GM19238 (cell line): ENCODE results near the gene NUMB.

ENCODE experiments used
- DNase-seq: peaks from one replicate; pipeline ENCODE4 v3.0.0; 2011; ENCODE audit warnings: low spot score; ENCODE audit not compliant: insufficient read length

NUMB gene

GRCh38 chr14:73465823-73466532, 7.6 kb upstream of the NUMB start:
- no peak for DNase-seq

- DNase-seq: no peak
Measured at GRCh38 chr14:73463411-73463810, 5.1 kb upstream of the NUMB start.

DNA sequence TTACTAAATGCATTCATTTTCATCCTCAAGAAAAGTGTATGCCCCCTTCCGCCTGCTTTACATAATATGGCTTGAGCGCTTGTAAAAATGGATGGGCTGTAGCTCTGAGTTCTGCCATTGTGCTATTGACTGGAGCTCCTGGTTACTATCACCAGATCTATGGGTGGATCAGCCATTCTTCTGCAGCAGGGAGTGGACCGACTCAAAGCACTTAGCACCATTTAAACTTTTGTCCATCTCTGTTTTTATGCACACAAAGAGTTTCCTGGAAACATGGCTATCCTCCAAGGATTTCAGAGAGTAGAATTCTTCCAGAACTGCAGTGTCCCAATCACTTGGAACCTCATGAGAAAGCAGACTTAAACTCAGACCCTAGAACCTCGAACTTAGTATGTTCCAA, 4.5 kb upstream of the NUMB start:
- no peak for DNase-seq

DNA sequence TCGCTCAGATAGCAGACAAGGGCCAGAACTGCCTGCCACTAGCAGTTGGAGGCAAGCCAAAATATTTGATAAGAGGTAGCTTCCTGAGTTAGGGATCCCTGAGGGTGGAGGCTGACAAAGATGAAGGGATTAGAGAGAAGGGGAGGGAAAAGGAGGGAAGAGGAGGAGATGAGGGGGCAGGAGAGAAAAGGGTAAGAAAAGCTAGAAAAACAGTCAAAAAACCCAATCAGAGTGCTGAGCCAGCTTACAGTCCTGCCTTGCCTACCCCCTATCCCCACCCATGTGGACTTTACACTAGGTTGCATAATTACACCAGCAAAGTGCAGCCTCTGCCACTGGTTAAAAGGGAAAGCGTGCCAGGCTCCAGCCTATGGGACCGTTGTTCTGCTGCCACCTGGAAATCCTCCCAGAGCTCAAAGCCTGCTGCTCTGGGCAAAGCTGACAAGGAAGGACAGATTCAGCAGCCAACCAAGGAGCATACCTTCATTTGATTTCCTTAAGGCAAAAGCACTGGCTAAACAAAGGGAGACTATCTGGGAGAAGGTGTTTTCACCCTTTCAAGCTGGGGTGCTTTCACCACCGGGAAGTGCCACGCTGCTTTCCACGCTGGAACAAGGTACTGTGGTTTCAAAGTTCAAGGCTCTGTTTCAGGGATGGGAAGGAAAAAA, 3.8 kb upstream of the NUMB start:
- DNase-seq: no peak

- DNase-seq: no peak
Measured at GRCh38 chr14:73461478-73462047, 3.2 kb upstream of the NUMB start.

DNA sequence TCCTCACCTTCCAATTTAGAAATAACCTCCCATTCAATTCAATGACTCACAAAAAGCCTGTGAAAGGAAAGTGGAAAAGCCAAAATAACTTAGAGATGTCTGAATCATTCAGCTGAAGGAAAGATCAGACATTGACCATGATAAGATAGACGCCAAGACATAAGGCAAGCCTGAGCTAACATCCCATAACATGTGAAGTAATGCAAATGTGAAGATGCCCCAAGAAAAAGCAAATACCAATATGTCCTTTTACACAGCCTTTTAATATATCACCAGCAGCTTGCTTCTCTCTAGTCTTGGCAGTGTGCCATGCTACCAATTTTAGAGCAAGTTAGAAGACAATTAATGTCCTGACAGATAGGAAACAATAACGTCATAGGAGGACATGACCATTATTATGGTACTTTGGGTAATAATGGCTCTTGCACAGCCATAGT, 2.4 kb upstream of the NUMB start:
- DNase-seq: no peak

DNA sequence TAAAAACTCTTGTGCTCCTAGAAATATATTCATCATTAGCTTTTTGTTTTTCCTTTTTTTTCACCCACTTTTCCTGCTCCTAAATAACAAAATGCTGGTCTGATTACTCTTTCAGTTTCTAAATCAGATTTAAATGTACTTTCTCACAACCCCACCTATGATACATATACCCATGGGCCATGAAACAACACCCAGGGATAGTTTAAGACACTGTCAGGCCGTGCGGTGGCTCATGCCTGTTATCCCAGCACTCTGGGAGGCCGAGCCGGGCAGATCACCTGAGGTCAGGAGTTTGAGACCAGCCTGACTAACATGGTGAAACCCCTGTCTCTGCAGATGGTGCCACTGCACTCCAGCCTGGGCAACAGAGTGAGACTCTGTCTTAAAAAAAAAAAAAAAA, 1.6 kb upstream of the NUMB start:
- DNase-seq: no peak

- DNase-seq: no peak
Measured at GRCh38 chr14:73457924-73458182, 493 bp downstream of the NUMB start.

DNA sequence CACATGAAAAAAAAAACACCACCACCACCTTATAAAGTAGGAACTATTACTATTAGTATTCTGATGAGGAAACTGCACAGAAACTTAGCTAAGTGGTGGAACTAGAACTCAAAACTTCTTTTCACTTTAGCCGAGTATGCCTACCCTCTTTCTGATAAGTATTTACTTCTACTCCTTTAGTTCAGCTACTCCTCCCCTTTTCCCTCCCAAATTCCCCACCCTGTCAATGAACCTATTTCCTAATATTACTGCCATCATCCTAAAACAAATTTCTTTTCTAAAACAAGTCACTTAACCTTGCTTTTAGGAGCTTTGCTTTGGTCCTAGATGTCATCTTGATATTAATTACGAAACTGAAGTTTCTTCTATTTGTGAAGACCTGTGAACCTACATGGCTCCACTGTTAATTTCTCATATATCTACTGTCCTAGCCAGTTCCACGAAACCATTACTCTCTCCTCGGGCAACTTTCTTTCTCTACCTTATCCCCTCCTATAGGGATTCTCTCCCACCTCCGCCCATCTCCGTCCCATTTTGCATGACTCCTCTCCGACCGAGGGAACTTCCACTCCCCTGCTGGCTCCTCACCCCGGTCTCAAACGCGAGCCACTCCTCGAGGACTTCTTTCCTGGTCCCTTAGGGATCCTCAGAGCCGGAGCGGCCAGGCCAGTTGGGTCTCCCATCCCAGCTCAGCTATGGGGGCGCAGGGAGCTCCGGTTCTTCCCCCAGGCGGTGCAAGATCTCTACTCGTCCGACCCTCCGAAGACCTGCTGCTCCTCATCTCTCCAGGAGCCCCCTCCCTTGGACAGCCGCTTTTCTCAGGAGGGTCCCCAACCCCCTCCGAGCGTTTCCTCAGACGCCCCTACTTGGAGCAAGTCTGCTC, 1.1 kb downstream of the NUMB start:
- no peak for DNase-seq

DNA sequence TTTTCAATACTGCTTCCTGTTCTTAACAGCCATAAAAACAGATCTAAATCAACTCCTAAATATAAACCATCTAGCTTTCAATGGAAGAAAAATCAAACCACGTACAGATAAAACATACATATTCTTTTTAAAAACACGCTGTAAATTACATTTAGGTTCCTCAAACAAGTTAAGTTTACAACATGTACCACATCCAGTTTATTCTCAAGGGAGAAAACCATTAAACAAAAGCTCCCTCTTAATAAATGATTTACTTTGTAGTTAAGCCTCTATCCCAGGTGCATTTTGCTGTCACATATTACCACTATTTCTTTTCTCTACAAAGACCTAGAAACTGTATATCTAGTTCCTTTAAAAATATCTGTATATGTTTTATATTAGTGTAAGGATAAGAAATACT, 3.1 kb downstream of the NUMB start:
- no peak for DNase-seq

DNA sequence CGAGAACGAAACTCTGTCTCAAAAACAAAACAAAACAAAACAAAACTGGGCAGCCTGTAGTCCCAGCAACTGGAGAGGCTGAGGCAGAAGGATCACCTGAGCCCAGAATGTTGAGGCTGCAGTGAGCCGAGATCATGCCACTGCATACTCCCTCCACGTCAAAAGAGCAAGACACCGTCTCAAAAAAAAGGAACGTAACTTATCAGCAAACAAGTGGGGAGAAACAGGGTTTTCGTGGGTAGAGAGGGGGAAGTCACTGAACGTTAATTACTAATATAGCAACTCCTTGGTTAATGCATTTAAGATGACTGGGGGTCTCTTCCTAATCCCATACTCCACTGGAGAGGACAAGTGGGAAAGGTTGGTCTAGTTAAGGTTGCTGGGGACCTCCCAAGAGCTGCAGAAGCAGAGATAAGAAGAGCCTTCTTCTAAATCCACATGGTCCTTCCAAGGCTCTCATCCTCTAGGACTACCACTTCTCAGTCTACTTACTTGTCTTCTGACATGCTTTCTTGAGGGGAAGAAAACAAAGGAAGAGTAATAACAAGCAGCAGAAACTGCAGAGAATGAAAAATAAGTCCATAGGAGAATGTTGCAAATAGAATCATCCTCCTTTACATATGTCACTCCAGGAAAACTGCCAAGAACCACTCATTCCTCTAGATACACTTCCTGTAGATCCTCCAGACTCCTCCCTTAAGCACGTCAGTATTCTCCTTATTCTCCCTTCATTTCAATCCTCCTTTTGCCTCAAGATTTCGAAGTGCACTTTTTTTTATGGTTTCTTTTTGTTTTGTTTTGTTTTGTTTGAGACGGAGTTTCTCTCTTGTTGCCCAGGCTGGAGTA, 5.8 kb downstream of the NUMB start:
- no peak for DNase-seq

GRCh38 chr14:73443758-73444157, 14.6 kb downstream of the NUMB start:
- no peak for DNase-seq

DNA sequence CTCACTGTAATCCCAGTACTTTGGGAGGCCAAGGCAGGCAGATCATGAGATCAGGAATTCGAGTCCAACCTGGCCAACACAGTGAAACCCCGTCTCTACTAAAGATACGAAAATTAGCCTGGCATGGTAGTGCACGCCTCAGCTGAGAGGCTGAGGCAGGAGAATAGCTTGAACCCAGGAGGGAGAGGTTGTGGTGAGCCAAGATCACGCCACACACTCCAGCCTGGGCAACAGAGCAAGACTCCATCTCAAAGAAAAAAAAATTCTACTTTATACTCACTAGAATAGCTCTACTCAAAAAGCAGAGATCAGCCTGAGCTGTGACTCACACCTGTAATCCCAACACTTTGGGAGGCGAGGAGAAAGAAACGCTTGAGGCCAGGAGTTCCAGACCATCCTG, 17.1 kb downstream of the NUMB start:
- no peak for DNase-seq

DNA sequence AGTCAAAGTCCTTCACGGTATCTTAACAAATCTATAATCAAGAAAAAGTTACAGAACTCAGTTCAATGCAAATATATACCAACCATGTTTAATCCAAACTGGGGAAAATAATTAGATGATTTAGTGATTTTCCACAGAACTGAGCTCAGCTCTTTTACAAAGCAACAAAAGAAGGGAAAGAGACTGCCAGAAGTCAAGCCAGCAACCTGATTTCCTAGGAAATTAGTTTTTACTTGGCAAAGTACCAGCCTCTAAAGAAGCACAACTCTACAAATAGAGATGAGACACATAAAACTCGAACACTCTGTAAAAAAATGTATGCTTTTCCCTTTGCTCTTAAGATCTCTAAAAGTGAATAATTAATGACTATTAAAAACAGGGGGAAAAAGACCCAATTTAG, 19.4 kb downstream of the NUMB start:
- no peak for DNase-seq

DNA sequence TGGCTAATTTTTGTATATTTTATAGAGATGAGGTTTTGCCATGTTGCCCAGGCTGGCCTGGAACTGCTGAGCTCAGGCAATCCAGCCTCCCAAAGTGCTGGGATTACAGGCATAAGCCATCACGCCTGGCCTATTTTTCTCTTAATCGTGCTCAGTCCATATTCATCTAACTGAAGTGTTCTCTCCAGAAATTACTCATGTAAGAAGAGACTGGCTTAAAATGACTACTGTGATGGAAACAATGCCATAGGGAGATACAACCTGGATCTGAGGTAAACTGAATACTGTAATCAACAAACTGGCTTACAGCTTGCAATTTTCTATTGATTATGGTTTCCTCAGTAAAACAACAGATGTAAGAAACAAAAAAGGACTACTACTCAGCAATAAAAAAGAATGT, 21.1 kb downstream of the NUMB start:
- DNase-seq: no peak

- no peak for DNase-seq
Measured at GRCh38 chr14:73432124-73432523, 26.2 kb downstream of the NUMB start.

- DNase-seq: no peak
Measured at GRCh38 chr14:73428353-73428824, 30.0 kb downstream of the NUMB start.

DNA sequence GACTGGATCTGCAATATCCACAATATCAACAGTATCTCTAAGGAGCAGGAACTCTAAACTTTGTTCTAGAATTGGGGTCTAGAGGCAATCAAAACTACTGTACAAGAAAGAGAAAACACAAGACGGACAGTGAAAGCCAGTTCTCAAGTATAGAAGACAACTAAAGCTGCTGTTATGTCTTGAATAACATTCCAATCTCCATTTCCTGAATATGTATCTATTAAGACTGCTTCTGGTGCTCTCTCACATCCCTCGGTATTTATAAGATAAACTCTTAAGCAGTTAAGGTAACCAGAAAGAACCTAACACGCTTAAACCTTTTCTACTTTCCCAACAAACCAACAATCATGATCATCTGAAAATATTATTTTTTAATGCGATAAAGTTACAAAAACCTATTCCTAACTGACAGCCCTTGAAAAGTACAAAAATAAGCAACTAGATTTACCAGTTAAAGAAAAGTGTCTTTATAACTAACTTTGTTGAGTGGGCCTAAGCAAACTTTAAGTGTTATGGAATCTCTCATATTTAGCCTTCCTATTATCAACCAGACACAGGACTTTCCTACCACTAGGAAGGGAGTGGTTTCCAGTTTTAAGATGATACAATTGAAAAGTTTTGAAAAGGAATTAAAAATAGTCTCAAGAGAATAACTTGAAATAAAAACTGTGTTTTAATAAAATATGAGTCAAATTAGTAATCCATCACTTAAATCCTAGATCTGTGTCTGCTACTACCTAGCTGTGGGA, 30.7 kb downstream of the NUMB start:
- DNase-seq: no peak

DNA sequence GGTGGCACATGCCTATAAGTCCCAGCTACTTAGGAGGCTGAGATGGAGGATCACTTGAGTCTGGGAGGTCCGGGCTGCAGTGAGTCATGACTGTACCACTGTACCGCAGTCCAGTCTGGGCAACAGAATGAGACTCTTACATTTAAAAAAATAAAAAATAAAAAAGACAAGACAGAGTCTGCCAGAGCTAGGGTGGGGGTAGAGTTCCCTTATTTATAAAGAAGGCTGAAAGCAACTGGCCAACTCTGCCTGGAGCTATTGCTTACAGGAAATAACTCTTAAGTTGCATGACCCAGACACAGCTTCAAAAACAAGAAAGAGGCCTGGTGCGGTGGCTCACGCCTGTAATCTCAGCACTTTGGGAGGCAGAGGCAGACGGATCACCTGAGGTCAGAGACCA, 31.5 kb downstream of the NUMB start:
- no peak for DNase-seq

DNA sequence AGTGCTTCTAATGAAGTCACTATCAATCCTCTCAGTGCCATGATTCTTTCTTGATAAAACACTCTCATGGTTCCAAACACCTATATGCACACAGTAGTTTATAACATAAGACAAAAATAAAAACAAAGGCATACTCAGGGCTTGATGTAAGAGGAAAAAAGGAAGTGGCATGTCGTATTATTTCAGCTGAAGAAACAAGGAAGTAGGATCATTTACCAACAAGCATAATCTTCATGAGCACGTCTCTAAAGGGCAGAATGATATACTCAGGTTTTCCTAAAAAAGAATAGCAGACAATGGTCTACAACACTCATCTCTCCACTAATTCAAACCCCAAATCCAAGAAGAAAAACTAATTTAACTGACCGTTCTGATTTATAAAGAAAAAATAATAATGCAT, 33.9 kb downstream of the NUMB start:
- no peak for DNase-seq
